ENCODE data around the gene XXYLT1.

The XXYLT1 gene

GRCh38 chr3:195045481-195046210, 225.3 kb downstream of the XXYLT1 start:
- DNase-seq (ENCODE audit: low read depth) = no peak
- TF ChIP-seq, protein P1, sequence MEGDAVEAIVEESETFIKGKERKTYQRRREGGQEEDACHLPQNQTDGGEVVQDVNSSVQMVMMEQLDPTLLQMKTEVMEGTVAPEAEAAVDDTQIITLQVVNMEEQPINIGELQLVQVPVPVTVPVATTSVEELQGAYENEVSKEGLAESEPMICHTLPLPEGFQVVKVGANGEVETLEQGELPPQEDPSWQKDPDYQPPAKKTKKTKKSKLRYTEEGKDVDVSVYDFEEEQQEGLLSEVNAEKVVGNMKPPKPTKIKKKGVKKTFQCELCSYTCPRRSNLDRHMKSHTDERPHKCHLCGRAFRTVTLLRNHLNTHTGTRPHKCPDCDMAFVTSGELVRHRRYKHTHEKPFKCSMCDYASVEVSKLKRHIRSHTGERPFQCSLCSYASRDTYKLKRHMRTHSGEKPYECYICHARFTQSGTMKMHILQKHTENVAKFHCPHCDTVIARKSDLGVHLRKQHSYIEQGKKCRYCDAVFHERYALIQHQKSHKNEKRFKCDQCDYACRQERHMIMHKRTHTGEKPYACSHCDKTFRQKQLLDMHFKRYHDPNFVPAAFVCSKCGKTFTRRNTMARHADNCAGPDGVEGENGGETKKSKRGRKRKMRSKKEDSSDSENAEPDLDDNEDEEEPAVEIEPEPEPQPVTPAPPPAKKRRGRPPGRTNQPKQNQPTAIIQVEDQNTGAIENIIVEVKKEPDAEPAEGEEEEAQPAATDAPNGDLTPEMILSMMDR (IDR thresholded peaks at IDR 0.05; ENCODE audit: insufficient read depth, low read depth, low read length, missing control alignments) = no peak
- no peak overlapping the region for H3K4me3 ChIP-seq (ENCODE audit: low read length)

DNA sequence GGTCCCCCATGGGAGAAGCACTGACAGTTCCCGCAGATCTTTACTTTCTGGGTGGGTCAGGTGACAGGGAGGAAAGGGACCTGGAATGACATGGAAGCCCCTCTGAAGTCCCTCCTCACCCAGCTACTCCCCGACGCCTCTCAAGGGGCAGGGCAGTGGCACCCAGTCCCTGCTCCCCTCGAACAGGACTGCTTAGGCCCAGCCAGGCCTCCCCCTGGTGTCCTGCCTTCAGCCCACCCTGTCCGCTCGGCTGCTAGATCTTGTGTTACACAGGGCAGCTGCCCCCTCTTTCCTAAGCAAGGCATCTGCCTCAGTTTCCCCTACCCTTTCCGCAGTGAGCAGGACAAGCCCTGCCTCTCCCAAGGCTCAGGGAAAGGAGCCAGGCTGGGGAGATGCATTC, 226.5 kb downstream of the XXYLT1 start:
- DNase-seq (ENCODE audit: low read depth) = no peak
- TF ChIP-seq, protein P1 (IDR thresholded peaks at IDR 0.05; ENCODE audit: insufficient read depth, low read depth, low read length, missing control alignments) = no peak
- no peak overlapping the region for H3K4me3 ChIP-seq (ENCODE audit: low read length)

DNA sequence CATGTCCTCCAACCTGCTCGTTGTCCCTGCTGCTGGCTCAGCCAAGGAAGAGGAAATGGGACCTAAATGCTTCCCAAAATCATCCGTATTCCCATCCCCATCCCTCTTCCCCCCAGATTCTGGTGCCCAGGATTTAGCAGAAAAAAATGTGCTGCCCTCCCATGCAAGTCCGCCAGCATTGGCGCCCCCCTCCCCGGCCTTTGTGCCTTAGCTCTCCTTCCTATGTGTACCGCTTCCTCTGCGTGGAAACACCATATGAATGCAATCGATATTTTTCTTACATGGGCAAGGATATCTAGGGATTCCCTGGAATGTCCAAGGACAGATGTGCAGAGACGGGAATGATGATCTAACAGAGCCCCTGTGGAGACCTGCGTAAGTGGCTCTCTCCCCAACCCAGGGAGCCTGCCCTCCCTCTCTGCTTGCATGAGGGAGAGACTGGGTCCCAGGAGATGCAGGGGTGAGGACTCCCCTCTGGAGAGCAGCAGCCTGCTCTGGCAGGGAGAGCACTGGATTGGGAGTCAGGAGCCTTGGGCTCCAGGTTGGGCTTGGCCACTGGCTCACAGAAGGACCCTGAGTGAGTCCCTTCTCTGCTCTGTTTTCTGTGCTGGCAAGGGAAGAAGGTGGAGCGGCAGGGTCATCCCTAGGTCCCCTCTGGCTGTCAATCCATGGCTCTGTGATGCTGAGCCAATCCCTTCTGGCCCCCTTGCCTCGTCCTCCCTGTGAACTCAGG, 227.2 kb downstream of the XXYLT1 start:
- no peak overlapping the region for H3K4me3 ChIP-seq (ENCODE audit: low read length)
- no peak for DNase-seq (ENCODE audit: low read depth)
- TF ChIP-seq, protein P1 (IDR thresholded peaks at IDR 0.05; ENCODE audit: insufficient read depth, low read depth, low read length, missing control alignments) = no peak

DNA sequence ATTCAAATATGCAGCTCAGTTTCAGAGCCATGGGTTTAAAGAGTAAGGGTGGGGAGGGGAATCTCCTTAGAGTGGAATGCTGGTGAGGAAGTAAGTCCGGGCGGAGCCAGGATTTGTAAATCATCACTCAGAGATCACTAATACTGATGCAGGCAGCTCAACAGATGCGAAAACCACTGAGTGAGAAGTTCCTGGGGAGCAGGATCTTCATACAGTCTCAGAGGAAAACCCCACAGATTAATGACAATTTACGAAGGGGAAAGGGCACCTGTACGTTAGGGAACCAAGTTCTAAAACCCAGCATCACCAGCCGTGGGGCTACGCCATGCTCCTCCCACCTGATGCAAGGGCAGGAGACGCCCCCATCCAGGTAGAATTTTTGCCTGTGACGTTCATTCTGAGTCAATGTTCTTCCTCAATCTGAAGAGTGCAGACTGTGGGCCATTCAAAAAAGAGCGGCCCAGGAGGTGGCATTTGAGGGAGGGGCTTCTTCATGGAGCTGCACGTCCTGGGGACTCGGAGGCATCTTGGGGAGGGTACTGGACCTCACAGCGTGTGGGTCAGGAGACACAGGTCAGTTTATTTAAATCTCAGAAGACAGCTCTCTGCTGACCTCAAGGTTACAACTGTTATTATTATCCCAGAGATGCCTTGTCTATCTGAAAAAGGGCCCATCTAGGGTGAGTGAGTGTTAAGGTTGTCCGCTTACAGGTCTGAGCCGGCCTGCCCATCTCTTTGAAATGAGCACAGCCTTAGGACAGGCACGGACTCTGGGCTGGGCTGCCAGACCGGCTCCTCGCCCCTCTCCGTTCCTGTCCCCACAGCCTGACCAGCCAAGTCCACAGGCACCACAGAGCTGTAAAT, 228.0 kb downstream of the XXYLT1 start:
- peak; percentile 51 for DNase-seq (ENCODE audit: low read depth)
- no peak overlapping the region for H3K4me3 ChIP-seq (ENCODE audit: low read length)
- TF ChIP-seq, protein P1 (IDR thresholded peaks at IDR 0.05; ENCODE audit: insufficient read depth, low read depth, low read length, missing control alignments) = no peak

- TF ChIP-seq, protein P1 (IDR thresholded peaks at IDR 0.05; ENCODE audit: insufficient read depth, low read depth, low read length, missing control alignments) = no peak
- DNase-seq (ENCODE audit: low read depth) = no peak
- H3K4me3 ChIP-seq (ENCODE audit: low read length) = no peak overlapping the region
These were observed 228.9 kb downstream of the XXYLT1 start for GRCh38 chr3:195041871-195042742.
